Measurements from ENCODE around the gene WSCD2. TPM values are rescaled to one million over a fixed set of nuclear protein-coding genes. Genes with fewer than 3 reads are reported as not detected.

The WSCD2 gene
- total and polyA plus RNA-seq, 2 donors (not counting 3 experiments of a cell fraction or from before 2014, with no cell fraction given) = not detected

GRCh38 chr12:108131657-108132126 lies 2.6 kb downstream of the WSCD2 start:
- H3K4me3 ChIP-seq (replicated peaks in 1 of 3; ENCODE audit: insufficient read depth in 1 of 3, low read depth in 1 of 3, low read length in 3 of 3) = no peak overlapping the region
- H3K9me3 ChIP-seq (replicated peaks; ENCODE audit: control insufficient read depth, insufficient read depth, low read length) = no peaks in the 10 kb centered on the region
- FAIRE-seq (no peak), DNase-seq (ENCODE audit: low read depth, low spot score) (no peak)
- no peaks in the 10 kb centered on the region for H3K79me2 ChIP-seq (ENCODE audit: control insufficient read depth, insufficient read depth, low read length)
- H3K4me1 ChIP-seq (ENCODE audit: control insufficient read depth, extremely low read depth, insufficient read depth, low read length) = no peaks in the 10 kb centered on the region
- no peak overlapping the region for H3K9ac ChIP-seq (replicated peaks; ENCODE audit: extremely low read depth, insufficient read depth, low read length)
- no peak overlapping the region for H2AFZ ChIP-seq (ENCODE audit: low read depth, low read length)
- H3K27me3 ChIP-seq (ENCODE audit: control insufficient read depth in 2 of 2, insufficient read depth in 2 of 2, low read length in 2 of 2) = peaks cover 5 to 12% of the 10 kb centered on the region in 2 experiments
- CTCF ChIA-PET = no interaction called here
- H3K27ac ChIP-seq (ENCODE audit: insufficient read depth, low read depth, low read length) = no peak overlapping the region
- POLR2A ChIA-PET = no interaction called here
- H4K20me1 ChIP-seq (replicated peaks; ENCODE audit: control insufficient read depth, extremely low read depth, insufficient read depth, low read length) = no peaks in the 10 kb centered on the region
- no peak overlapping the region for H3K4me2 ChIP-seq (ENCODE audit: insufficient read depth, low read length)
- no TSS peak for BruUV-seq (replicated peaks)
- intact Hi-C loops (cut with micrococcal nuclease) (no loop called here), dilution Hi-C loops (cut with MboI; ENCODE audit: extremely low pct_ligation_motif_present, low sequenced_read_pairs) (no loop called here)
- TF ChIP-seq CTCF (IDR thresholded peaks at IDR 0.05; ENCODE audit: extremely low read depth in 1 of 2, insufficient read depth in 1 of 2, low read depth in 1 of 2, low read length in 2 of 2) (no peak), MYC (IDR thresholded peaks at IDR 0.05; ENCODE audit: low read depth, low read length) (no peak), GATA2 (IDR thresholded peaks at IDR 0.05; ENCODE audit: insufficient read depth, insufficient read length, low read depth, low read length) (no peak), JUN (IDR thresholded peaks at IDR 0.05; ENCODE audit: borderline replicate concordance, insufficient read depth, insufficient read length, low read depth) (no peak)
- H3K9me1 ChIP-seq (replicated peaks; ENCODE audit: control insufficient read depth, extremely low read depth, insufficient read depth, low read length) = no peaks in the 10 kb centered on the region
- no peaks in the 10 kb centered on the region for H3K36me3 ChIP-seq (ENCODE audit: control insufficient read depth in 2 of 2, extremely low read depth in 1 of 2, insufficient read depth in 2 of 2, low read length in 2 of 2)

DNA sequence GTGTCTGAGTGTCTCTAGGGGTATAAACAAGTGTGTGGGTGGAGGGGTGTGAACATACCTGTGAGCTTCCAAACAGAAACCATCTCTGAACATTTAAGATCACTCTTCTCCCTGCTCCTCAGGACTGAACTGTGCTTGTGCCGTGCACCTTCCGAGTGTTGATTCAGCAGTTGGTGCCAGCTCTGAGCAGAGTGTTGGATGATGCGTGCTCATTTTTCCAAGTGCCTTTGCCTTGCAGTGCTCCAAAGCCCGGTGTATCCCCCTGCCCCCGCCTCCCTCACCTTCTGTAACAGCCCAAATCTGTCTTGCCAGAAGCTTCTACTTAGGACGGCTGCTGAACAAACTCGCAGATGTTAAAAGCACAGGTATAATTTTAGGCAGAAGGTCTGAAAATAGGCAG lies 4.4 kb downstream of the WSCD2 start:
- Histone ChIP-seq H3K9ac (replicated peaks; ENCODE audit: extremely low read depth, insufficient read depth, low read length) (no peak overlapping the region), H3K79me2 (ENCODE audit: control insufficient read depth, insufficient read depth, low read length) (no peaks in the 10 kb centered on the region), H3K9me3 (replicated peaks; ENCODE audit: control insufficient read depth, insufficient read depth, low read length) (no peaks in the 10 kb centered on the region), H3K4me3 (replicated peaks in 1 of 3; ENCODE audit: insufficient read depth in 1 of 3, low read depth in 1 of 3, low read length in 3 of 3) (no peak overlapping the region), H3K9me1 (replicated peaks; ENCODE audit: control insufficient read depth, extremely low read depth, insufficient read depth, low read length) (no peaks in the 10 kb centered on the region), H4K20me1 (replicated peaks; ENCODE audit: control insufficient read depth, extremely low read depth, insufficient read depth, low read length) (no peaks in the 10 kb centered on the region), H3K36me3 (ENCODE audit: control insufficient read depth in 2 of 2, extremely low read depth in 1 of 2, insufficient read depth in 2 of 2, low read length in 2 of 2) (no peaks in the 10 kb centered on the region), H2AFZ (ENCODE audit: low read depth, low read length) (no peak overlapping the region), H3K27ac (ENCODE audit: insufficient read depth, low read depth, low read length) (no peak overlapping the region), H3K4me1 (ENCODE audit: control insufficient read depth, extremely low read depth, insufficient read depth, low read length) (no peaks in the 10 kb centered on the region), H3K27me3 (ENCODE audit: control insufficient read depth in 2 of 2, insufficient read depth in 2 of 2, low read length in 2 of 2) (peaks cover 0 to 5% of the 10 kb centered on the region in 2 experiments), H3K4me2 (ENCODE audit: insufficient read depth, low read length) (no peak overlapping the region)
- BruUV-seq (replicated peaks) = no TSS peak
- TF ChIP-seq POLR2A (IDR thresholded peaks at IDR 0.05; ENCODE audit: low read depth, low read length) = no peak
- no peak for TF ChIP-seq MYC (IDR thresholded peaks at IDR 0.05; ENCODE audit: low read depth, low read length)
- TF ChIP-seq POLR2AphosphoS5 (IDR thresholded peaks at IDR 0.05; ENCODE audit: insufficient read depth, low read depth, low read length) = no peak
- TF ChIP-seq GATA2 (IDR thresholded peaks at IDR 0.05; ENCODE audit: insufficient read depth, insufficient read length, low read depth, low read length) = no peak
- TF ChIP-seq FOS (IDR thresholded peaks at IDR 0.05; ENCODE audit: borderline replicate concordance, insufficient read depth, low read length) = no peak
- no peak for FAIRE-seq
- intact Hi-C loops (cut with micrococcal nuclease) (no loop called here), dilution Hi-C loops (cut with MboI; ENCODE audit: extremely low pct_ligation_motif_present, low sequenced_read_pairs) (no loop called here)
- ChIA-PET CTCF (no interaction called here), POLR2A (no interaction called here)
- DNase-seq (ENCODE audit: low read depth, low spot score) = no peak
